Muscle of leg (tissue), 11 donors: Measurements from ENCODE around the gene ACVR2B. TPM values are rescaled to one million over a fixed set of nuclear protein-coding genes. Genes with fewer than 3 reads are reported as not detected.

Experiments
- DNase-seq: peaks from one replicate; pipeline ENCODE4 v3.0.0; 2013
- H3K27ac ChIP-seq: one replicate; pipeline ENCODE4 v1.5.1; 2013; ENCODE audit warnings: mild to moderate bottlenecking, low read length, control low read depth
- H3K27me3 ChIP-seq: one replicate; pipeline ENCODE4 v1.6.1; 2013; ENCODE audit warnings: low read length; ENCODE audit not compliant: control insufficient read depth, insufficient read depth
- H3K36me3 ChIP-seq: one replicate; pipeline ENCODE4 v1.6.1; 2013; ENCODE audit warnings: low read length; ENCODE audit not compliant: control insufficient read depth, insufficient read depth
- H3K4me1 ChIP-seq: one replicate; pipeline ENCODE4 v1.6.1; 2013; ENCODE audit warnings: low read length; ENCODE audit not compliant: control insufficient read depth, insufficient read depth
- H3K4me3 ChIP-seq: one replicate; pipeline ENCODE4 v1.5.1; 2013; ENCODE audit warnings: low read length, control low read depth
- H3K9me3 ChIP-seq: replicated peaks from 2 replicates; pipeline ENCODE4 v1.6.1; 2013; ENCODE audit warnings: low read depth, low read length; ENCODE audit not compliant: control insufficient read depth
- WGBS: methylation state at CpG from one replicate; pipeline ENCODE4 v1.1.5; 2013; ENCODE audit warnings: missing lambda C conversion rate; ENCODE audit not compliant: insufficient coverage; 5-methylcytosine and 5-hydroxymethylcytosine counted together
- polyA plus RNA-seq, 8 donors: library from polyadenylated mRNA; unstranded; fragments of 120-200 nt; gene quantifications; one replicate each; pipeline versions ENCODE4 v1.2.1 to v1.2.3, GENCODE V29; 2013; ENCODE audit warnings: inconsistent platforms in 1 of 8, low replicate concordance in 1 of 8; ENCODE audit not compliant: insufficient read length in 8 of 8, insufficient read depth in 1 of 8
- total RNA-seq: library from RNA; stranded (reverse); fragments of 120-200 nt; gene quantifications from one replicate; pipeline ENCODE4 v1.2.4, GENCODE V29; 2013

The ACVR2B gene
- total and polyA plus RNA-seq, 9 donors, result 7.9 to 17.6 (median 13.7) TPM

GRCh38 chr3:38480930-38481329 lies 27.2 kb downstream of the ACVR2B start:
- no peak for DNase-seq
- H3K4me1 ChIP-seq, result peaks cover 8% of the 10 kb centered on the region
- no peak overlapping the region for H3K27ac ChIP-seq
- peaks cover 64% of the 10 kb centered on the region for H3K36me3 ChIP-seq
- WGBS, result 100% methylated on average over 2 of the region's 2 CpGs
- H3K27me3 ChIP-seq, result no peaks in the 10 kb centered on the region
- H3K4me3 ChIP-seq, result no peak overlapping the region
- no peaks in the 10 kb centered on the region for H3K9me3 ChIP-seq

GRCh38 chr3:38482951-38483350 lies 29.3 kb downstream of the ACVR2B start:
- Histone ChIP-seq H3K27ac (no peak overlapping the region), H3K27me3 (no peaks in the 10 kb centered on the region), H3K9me3 (no peaks in the 10 kb centered on the region), H3K4me1 (no peaks in the 10 kb centered on the region), H3K36me3 (peaks cover 56% of the 10 kb centered on the region), H3K4me3 (no peak overlapping the region)
- WGBS, result 79% methylated on average over 8 of the region's 10 CpGs
- DNase-seq, result no peak

- Histone ChIP-seq H3K27ac (no peak overlapping the region), H3K27me3 (no peaks in the 10 kb centered on the region), H3K4me3 (no peak overlapping the region), H3K36me3 (peaks cover 26% of the 10 kb centered on the region), H3K9me3 (no peaks in the 10 kb centered on the region), H3K4me1 (peaks cover 9% of the 10 kb centered on the region)
- no peak for DNase-seq
- no CpG with 5 or more reads among the region's 3 CpGs for WGBS
Observed at GRCh38 chr3:38487323-38487722, 33.6 kb downstream of the ACVR2B start.

- H3K27me3 ChIP-seq, result no peaks in the 10 kb centered on the region
- no peak overlapping the region for H3K27ac ChIP-seq
- WGBS, result no CpG with 5 or more reads among the region's 2 CpGs
- no peaks in the 10 kb centered on the region for H3K9me3 ChIP-seq
- H3K36me3 ChIP-seq, result peaks cover 11% of the 10 kb centered on the region
- H3K4me1 ChIP-seq, result peaks cover 13% of the 10 kb centered on the region
- DNase-seq, result no peak
- H3K4me3 ChIP-seq, result no peak overlapping the region
Observed at GRCh38 chr3:38488949-38489348, 35.3 kb downstream of the ACVR2B start.

DNA sequence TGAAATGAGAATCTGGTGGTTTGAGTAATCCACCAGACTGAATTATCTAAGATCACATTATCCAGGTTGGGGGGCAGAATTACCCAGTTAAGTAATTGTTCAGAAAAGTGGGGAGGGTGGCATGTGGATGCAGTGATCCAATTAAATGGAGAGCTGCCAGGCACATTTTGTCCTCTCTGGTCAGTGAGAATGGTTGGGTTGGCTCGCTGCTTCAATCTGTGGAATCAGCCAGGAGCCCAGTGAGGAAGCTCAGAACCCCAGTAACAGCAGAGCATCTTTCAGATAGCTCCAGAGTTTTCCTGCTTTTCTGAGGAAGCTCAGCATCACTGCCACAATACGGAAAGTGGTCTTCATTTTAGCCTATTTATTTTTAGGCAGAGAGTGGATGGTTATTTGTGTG lies 36.1 kb downstream of the ACVR2B start:
- Histone ChIP-seq H3K27me3 (no peaks in the 10 kb centered on the region), H3K4me1 (peaks cover 13% of the 10 kb centered on the region), H3K27ac (no peak overlapping the region), H3K36me3 (peaks cover 7% of the 10 kb centered on the region), H3K9me3 (no peaks in the 10 kb centered on the region), H3K4me3 (no peak overlapping the region)
- 100% methylated on average over 1 of the region's 2 CpGs for whole genome bisulfite sequencing
- no peak for DNase-seq

DNA sequence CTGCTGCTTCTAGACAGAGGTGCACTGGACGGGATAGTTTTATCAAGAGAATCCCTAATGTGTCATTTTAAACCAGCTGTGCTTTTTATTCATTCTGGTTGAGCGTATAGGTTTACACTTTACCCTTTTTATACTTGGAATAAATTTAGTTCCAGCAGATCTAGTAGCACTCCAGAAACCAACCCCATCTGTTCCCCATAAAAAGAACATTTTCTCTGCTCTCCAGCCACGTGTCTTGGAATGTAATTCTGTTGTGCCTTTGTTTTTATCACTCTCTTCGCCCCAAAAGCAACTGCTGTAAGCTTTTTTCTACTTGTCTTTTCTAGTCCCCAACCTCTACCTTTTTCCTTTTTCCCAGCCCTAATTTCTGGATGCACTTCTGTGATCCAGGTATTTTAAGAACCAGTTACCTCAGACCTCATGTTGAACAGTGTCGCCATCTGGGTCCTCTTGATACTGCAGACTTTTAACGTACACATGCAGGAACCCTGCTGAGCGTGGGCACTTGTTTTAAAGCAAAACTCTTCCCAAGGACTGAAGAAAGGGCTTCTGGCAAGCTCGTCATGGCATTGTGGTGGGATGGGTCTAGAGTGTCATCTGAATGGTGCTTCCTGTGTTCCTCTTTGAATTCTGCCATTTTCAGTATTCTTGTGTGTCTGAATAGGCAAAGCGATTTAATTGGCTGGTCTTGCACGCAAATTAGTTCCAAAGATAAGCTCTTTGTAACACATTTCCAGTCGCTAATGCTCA lies 36.8 kb downstream of the ACVR2B start:
- Histone ChIP-seq H3K36me3 (peaks cover 7% of the 10 kb centered on the region), H3K27ac (peak overlapping the region; percentile 6), H3K4me3 (no peak overlapping the region), H3K4me1 (peaks cover 13% of the 10 kb centered on the region), H3K9me3 (no peaks in the 10 kb centered on the region), H3K27me3 (no peaks in the 10 kb centered on the region)
- DNase-seq, result peak; percentile 76
- 42% methylated on average over 4 of the region's 11 CpGs for WGBS

GRCh38 chr3:38491215-38491614 lies 37.5 kb downstream of the ACVR2B start:
- no peaks in the 10 kb centered on the region for H3K27me3 ChIP-seq
- peaks cover 13% of the 10 kb centered on the region for H3K4me1 ChIP-seq
- no peak overlapping the region for H3K27ac ChIP-seq
- no peak for DNase-seq
- WGBS, result 80% methylated on average over 2 of the region's 6 CpGs
- H3K4me3 ChIP-seq, result no peak overlapping the region
- H3K36me3 ChIP-seq, result peaks cover 3% of the 10 kb centered on the region
- no peaks in the 10 kb centered on the region for H3K9me3 ChIP-seq

DNA sequence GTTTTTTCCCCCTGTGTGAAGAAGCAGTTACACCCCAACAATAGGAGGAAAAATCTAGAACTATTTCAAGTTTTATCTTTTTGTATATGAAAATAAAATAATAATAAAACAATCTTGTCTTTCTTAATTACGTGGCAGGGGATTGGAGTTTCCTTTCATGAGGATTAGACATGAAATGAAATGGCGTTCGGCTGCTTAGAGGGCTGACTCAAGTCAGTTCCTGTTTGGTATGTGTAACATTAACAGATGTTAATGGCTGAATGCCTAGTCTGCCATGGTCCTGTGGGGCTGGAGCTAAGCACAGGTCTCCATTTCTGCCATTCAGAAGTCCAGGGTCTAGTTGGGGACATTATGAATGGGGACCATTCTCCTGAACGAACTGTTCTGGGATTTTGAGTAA lies 39.3 kb downstream of the ACVR2B start:
- Histone ChIP-seq H3K4me3 (no peak overlapping the region), H3K36me3 (peaks cover 5% of the 10 kb centered on the region), H3K27ac (no peak overlapping the region), H3K9me3 (no peaks in the 10 kb centered on the region), H3K27me3 (no peaks in the 10 kb centered on the region), H3K4me1 (peaks cover 15% of the 10 kb centered on the region)
- DNase-seq, result peak; percentile 74
- no CpG with 5 or more reads among the region's 4 CpGs for WGBS

DNA sequence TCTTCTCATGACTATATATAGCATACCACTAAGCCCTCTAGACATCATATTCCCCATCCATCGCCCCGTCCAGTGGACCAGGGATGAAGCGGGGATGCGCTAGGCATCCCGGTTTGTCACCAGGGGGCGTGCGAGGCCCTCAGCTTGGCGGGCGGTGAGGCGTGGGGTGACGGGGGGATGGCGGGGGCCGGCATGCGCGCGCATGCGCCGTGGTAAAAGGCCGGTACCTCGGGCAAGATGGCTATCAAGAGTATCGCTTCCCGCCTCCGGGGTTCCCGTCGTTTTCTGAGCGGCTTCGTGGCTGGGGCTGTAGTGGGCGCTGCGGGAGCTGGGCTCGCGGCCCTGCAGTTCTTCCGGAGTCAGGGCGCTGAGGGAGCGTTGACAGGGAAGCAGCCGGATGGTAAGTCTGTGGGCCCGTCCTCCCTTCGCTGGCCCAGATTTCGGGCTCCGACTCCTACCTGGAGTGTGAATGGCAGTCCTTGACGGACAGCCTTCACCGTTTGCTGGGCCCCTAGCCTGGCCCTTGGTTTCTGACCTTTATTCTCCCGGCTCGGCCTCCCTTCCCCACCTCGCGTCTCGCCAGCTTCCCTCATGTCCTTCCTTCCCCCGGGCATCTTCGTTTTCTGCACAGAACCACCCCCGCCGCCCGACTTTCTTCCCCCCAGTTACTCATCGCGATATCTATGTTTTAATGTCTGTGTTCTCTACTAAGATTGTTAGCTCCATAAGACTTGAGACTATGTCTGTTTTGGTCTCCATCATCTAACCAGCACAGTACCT lies 42.6 kb downstream of the ACVR2B start, which contains the start of gene EXOG:
Gene EXOG, plus strand, starts transcription at position 210 of the 780 bp plus-strand sequence. Its CDS starts 28 bp downstream, at position 238.
- Histone ChIP-seq H3K27me3 (no peaks in the 10 kb centered on the region), H3K27ac (peak within 1 kb of the TSS; percentile 88), H3K4me1 (peaks cover 9% of the 10 kb centered on the region), H3K4me3 (peak within 1 kb of the TSS; percentile 67), H3K9me3 (no peaks in the 10 kb centered on the region), H3K36me3 (peaks cover 14% of the 10 kb centered on the region)
- WGBS, result under 1% methylated on average over 45 of the region's 53 CpGs
- DNase-seq, result peak; percentile 96

- H3K27me3 ChIP-seq, result no peaks in the 10 kb centered on the region
- peak overlapping the region; percentile 67 for H3K4me3 ChIP-seq
- peaks cover 9% of the 10 kb centered on the region for H3K4me1 ChIP-seq
- H3K9me3 ChIP-seq, result no peaks in the 10 kb centered on the region
- no peak overlapping the region for H3K27ac ChIP-seq
- DNase-seq, result peak; percentile 21
- WGBS, result no CpG with 5 or more reads among the region's 4 CpGs
- H3K36me3 ChIP-seq, result peaks cover 14% of the 10 kb centered on the region
Observed at GRCh38 chr3:38497031-38497430, 43.3 kb downstream of the ACVR2B start.
